Suprapubic skin (tissue), 4 donors: ENCODE results near the gene FGF12.

ENCODE experiments used
- CTCF ChIP-seq, 2 donors: fragments of 200-600 bp in 1 of 2; fragments of 450-650 bp in 1 of 2; sonication (generic) in 1 of 2; IDR thresholded peaks; one replicate each; pipeline ENCODE4 v1.5.1; 2016 to 2019; ENCODE audit warnings: antibody characterized with exemption in 2 of 2, mild to moderate bottlenecking in 1 of 2, moderate library complexity in 1 of 2
- EP300 ChIP-seq: sonication (generic); formaldehyde crosslinking; IDR thresholded peaks from one replicate; pipeline ENCODE4 v1.6.1; 2017; ENCODE audit warnings: antibody characterized with exemption
- POLR2AphosphoS5 ChIP-seq, 3 donors: sonication (generic); formaldehyde crosslinking; IDR thresholded peaks; one replicate each; pipeline ENCODE4 v1.6.1; 2017; ENCODE audit warnings: antibody characterized with exemption in 3 of 3

DNA sequence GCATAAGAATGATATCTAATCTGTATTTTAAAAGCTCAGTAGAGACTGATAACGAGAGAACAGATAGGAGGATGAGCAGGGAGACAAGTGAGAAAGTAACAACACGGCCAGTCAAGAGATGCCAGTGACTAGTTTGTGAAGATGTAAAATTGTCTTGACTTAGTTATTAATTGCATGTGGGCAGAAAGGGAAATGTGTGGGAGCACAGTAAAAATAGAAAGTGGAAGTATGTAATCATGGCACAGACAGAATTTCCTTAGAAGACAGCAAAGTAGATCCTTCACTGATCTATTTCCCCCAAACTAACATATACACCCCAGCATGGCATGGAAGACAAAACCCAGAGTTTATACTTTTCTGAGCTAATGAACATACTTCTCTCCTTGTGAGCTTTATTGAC lies 344.5 kb downstream of the FGF12 start:
- no peak for TF ChIP-seq POLR2AphosphoS5 (IDR thresholded peaks at IDR 0.05)
- no peak for TF ChIP-seq CTCF (IDR thresholded peaks at IDR 0.05)
- no peak for TF ChIP-seq EP300
